Osteoblast (primary cell): ENCODE measurements around the gene CDK5RAP2. TPM values are rescaled to one million over a fixed set of nuclear protein-coding genes. Genes with fewer than 3 reads are reported as not detected.

Experiments used
- DNase-seq: peaks from one replicate; pipeline ENCODE4 v3.0.0; 2011; ENCODE audit warnings: low spot score, mixed read lengths; ENCODE audit not compliant: insufficient read length; ENCODE audit errors: missing footprints
- H2AFZ ChIP-seq: 2 replicates; pipeline ENCODE4 v1.6.0; 2011; ENCODE audit warnings: mild to moderate bottlenecking, low read length
- H3K27ac ChIP-seq: 2 replicates; pipeline ENCODE4 v1.5.1; 2011; ENCODE audit warnings: mild to moderate bottlenecking, low read depth, low read length, moderate library complexity
- H3K27me3 ChIP-seq: 2 replicates; pipeline ENCODE4 v1.6.0; 2012; ENCODE audit warnings: mild to moderate bottlenecking, control low read depth, inconsistent platforms, low read length, moderate library complexity; ENCODE audit not compliant: insufficient read depth
- H3K36me3 ChIP-seq: 2 replicates; pipeline ENCODE4 v1.5.1; 2011; ENCODE audit warnings: mild to moderate bottlenecking, low read length, control low read depth, moderate library complexity; ENCODE audit not compliant: insufficient read depth
- H3K4me1 ChIP-seq: 2 replicates; pipeline ENCODE4 v1.5.1; 2011; ENCODE audit warnings: mild to moderate bottlenecking, low read length, control low read depth, moderate library complexity; ENCODE audit not compliant: insufficient read depth
- H3K4me2 ChIP-seq: 2 replicates; pipeline ENCODE4 v1.6.0; 2011; ENCODE audit warnings: mild to moderate bottlenecking, low read length; ENCODE audit not compliant: insufficient read depth
- H3K4me3 ChIP-seq: fragments of 200-600 bp; sonication (generic); 3 replicates; pipeline ENCODE4 v1.5.1; 2012; ENCODE audit warnings: mild to moderate bottlenecking, low read length, inconsistent platforms; ENCODE audit not compliant: insufficient read depth
- H3K79me2 ChIP-seq: 2 replicates; pipeline ENCODE4 v1.6.0; 2012; ENCODE audit warnings: mild to moderate bottlenecking, low read length, control low read depth, inconsistent platforms; ENCODE audit not compliant: insufficient read depth
- H3K9me3 ChIP-seq: 2 replicates; pipeline ENCODE4 v1.5.1; 2011; ENCODE audit warnings: low read depth, low read length, control low read depth
- H4K20me1 ChIP-seq: 2 replicates; pipeline ENCODE4 v1.6.0; 2012; ENCODE audit warnings: mild to moderate bottlenecking, low read length, control low read depth; ENCODE audit not compliant: insufficient read depth
- CTCF ChIP-seq: IDR thresholded peaks from 2 replicates; pipeline ENCODE4 v1.5.1; 2011; ENCODE audit warnings: mild to moderate bottlenecking, low read depth, low read length, moderate library complexity; ENCODE audit errors: extremely low read depth
- total RNA-seq: library from RNA; depleted of rRNA; stranded (reverse); fragments of >200 nt; gene quantifications from 2 replicates; pipeline ENCODE4 v1.2.3, GENCODE V29; 2012

The CDK5RAP2 gene
- total RNA-seq, 1 donor = 59.7 TPM

- no peaks in the 10 kb centered on the region for H4K20me1 ChIP-seq
- no peak for TF ChIP-seq CTCF
- peak overlapping the region; percentile 58 for H3K4me2 ChIP-seq
- H2AFZ ChIP-seq = no peak overlapping the region
- no peaks in the 10 kb centered on the region for H3K27me3 ChIP-seq
- peak overlapping the region; percentile 12 for H3K4me3 ChIP-seq
- H3K36me3 ChIP-seq = peaks cover 9% of the 10 kb centered on the region
- no peak for DNase-seq
- H3K4me1 ChIP-seq = peaks cover 82% of the 10 kb centered on the region
- H3K27ac ChIP-seq = peak overlapping the region; percentile 72
- H3K9me3 ChIP-seq = no peaks in the 10 kb centered on the region
- H3K79me2 ChIP-seq = peaks cover 16% of the 10 kb centered on the region
Measured at GRCh38 chr9:120478208-120478607, 101.8 kb downstream of the CDK5RAP2 start.

- H3K79me2 ChIP-seq = peaks cover 22% of the 10 kb centered on the region
- H3K27me3 ChIP-seq = no peaks in the 10 kb centered on the region
- H3K4me2 ChIP-seq = peak overlapping the region; percentile 58
- no peaks in the 10 kb centered on the region for H4K20me1 ChIP-seq
- no peak overlapping the region for H2AFZ ChIP-seq
- peak; percentile 100 for TF ChIP-seq CTCF
- DNase-seq = peak; percentile 67
- H3K9me3 ChIP-seq = no peaks in the 10 kb centered on the region
- no peak overlapping the region for H3K4me3 ChIP-seq
- peaks cover 10% of the 10 kb centered on the region for H3K36me3 ChIP-seq
- H3K4me1 ChIP-seq = peaks cover 84% of the 10 kb centered on the region
- H3K27ac ChIP-seq = peak overlapping the region; percentile 72
Measured at GRCh38 chr9:120477534-120478001, 102.4 kb downstream of the CDK5RAP2 start.

DNA sequence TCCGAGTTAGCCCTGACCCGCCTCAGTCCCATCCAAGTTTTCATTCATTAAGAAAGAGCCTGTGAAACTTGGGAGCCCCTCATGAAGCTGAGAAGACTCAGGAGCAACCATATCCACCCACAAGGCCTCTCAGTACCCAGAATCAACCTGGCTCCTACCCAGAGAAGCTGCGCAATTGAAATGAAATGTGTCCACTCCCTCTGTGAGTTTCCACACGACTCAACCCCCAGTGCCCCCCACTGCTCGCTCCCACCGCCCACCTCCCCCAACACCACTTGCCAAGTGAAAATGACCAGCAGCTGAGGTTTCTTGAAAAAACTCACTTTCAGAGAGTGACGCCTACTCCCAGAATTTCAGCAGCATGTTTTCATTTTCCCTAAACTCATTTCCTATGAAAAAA lies 104.6 kb downstream of the CDK5RAP2 start:
- Histone ChIP-seq H3K27ac (peak overlapping the region; percentile 96), H3K27me3 (no peaks in the 10 kb centered on the region), H3K79me2 (peaks cover 26% of the 10 kb centered on the region), H3K4me1 (peaks cover 65% of the 10 kb centered on the region), H4K20me1 (no peaks in the 10 kb centered on the region), H3K4me3 (peak overlapping the region; percentile 51), H3K4me2 (peak overlapping the region; percentile 75), H2AFZ (peak overlapping the region; percentile 3), H3K36me3 (peaks cover 21% of the 10 kb centered on the region), H3K9me3 (no peaks in the 10 kb centered on the region)
- peak; percentile 83 for DNase-seq
- TF ChIP-seq CTCF = no peak

GRCh38 chr9:120474591-120475243 lies 105.2 kb downstream of the CDK5RAP2 start:
- Histone ChIP-seq H2AFZ (peak overlapping the region; percentile 3), H3K9me3 (no peaks in the 10 kb centered on the region), H3K36me3 (peaks cover 24% of the 10 kb centered on the region), H4K20me1 (no peaks in the 10 kb centered on the region), H3K4me3 (peak overlapping the region; percentile 51), H3K27ac (peak overlapping the region; percentile 96), H3K4me2 (peak overlapping the region; percentile 75), H3K79me2 (peaks cover 26% of the 10 kb centered on the region), H3K4me1 (peaks cover 64% of the 10 kb centered on the region), H3K27me3 (no peaks in the 10 kb centered on the region)
- TF ChIP-seq CTCF = no peak
- DNase-seq = no peak
